Vagina (tissue), 2 donors: ENCODE measurements around the gene ADGRA1.
"Not testable (repeated sequence)": the region's sequence is repeated elsewhere in the genome, so short reads cannot be mapped to it uniquely, and the experiment has no call there.

Experiments used
- CTCF ChIP-seq, 3 experiments: fragments of 450-650 bp in 2 of 3; fragments of 200-600 bp in 1 of 3; sonication (generic) in 1 of 3; IDR thresholded peaks; one replicate each; pipeline ENCODE4 v1.5.1; 2017 to 2019; ENCODE audit warnings: antibody characterized with exemption in 3 of 3, mild to moderate bottlenecking in 2 of 3, moderate library complexity in 2 of 3
- POLR2A ChIP-seq, 2 donors: fragments of 450-650 bp; IDR thresholded peaks; one replicate each; pipeline ENCODE4 v1.6.1; 2017; ENCODE audit warnings: antibody characterized with exemption in 2 of 2, mild to moderate bottlenecking in 2 of 2, moderate library complexity in 2 of 2
- POLR2AphosphoS5 ChIP-seq, 2 donors: sonication (generic); formaldehyde crosslinking; IDR thresholded peaks; one replicate each; pipeline ENCODE4 v1.9.0; 2017; ENCODE audit warnings: antibody characterized with exemption in 2 of 2, mild to moderate bottlenecking in 2 of 2, low read depth in 1 of 2; ENCODE audit not compliant: insufficient read depth in 1 of 2

- not testable (repeated sequence) for TF ChIP-seq CTCF (IDR thresholded peaks at IDR 0.05); POLR2AphosphoS5 (IDR thresholded peaks at IDR 0.05; ENCODE audit: insufficient read depth in 1 of 2, low read depth in 1 of 2); POLR2A (IDR thresholded peaks at IDR 0.05)
Measured at GRCh38 chr10:133053527-133054133, 34.1 kb upstream of the ADGRA1 start.
